ENCODE data around the gene VOPP1.

Gene VOPP1

GRCh38 chr7:55518836-55519235 lies 53.5 kb downstream of the VOPP1 start:
- TF ChIP-seq CTCF (IDR thresholded peaks at IDR 0.05; ENCODE audit: low read depth, low read length) = no peak
- H3K27me3 ChIP-seq (ENCODE audit: insufficient read depth, low read depth, severe bottlenecking) = no peaks in the 10 kb centered on the region
- H3K27ac ChIP-seq = no peak overlapping the region
- peaks cover 11% of the 10 kb centered on the region for H3K36me3 ChIP-seq
- no peak overlapping the region for H3K4me3 ChIP-seq (ENCODE audit: low read depth, low read length)
- no peak for DNase-seq
- H3K9me3 ChIP-seq (ENCODE audit: severe bottlenecking) = no peaks in the 10 kb centered on the region

GRCh38 chr7:55517936-55518689 lies 54.2 kb downstream of the VOPP1 start:
- no peak for DNase-seq
- Histone ChIP-seq H3K9me3 (ENCODE audit: severe bottlenecking) (no peaks in the 10 kb centered on the region), H3K36me3 (peaks cover 11% of the 10 kb centered on the region), H3K27ac (no peak overlapping the region), H3K27me3 (ENCODE audit: insufficient read depth, low read depth, severe bottlenecking) (no peaks in the 10 kb centered on the region), H3K4me3 (ENCODE audit: low read depth, low read length) (no peak overlapping the region)
- no peak for TF ChIP-seq CTCF (IDR thresholded peaks at IDR 0.05; ENCODE audit: low read depth, low read length)

GRCh38 chr7:55517191-55517633 lies 55.1 kb downstream of the VOPP1 start:
- TF ChIP-seq CTCF (IDR thresholded peaks at IDR 0.05; ENCODE audit: low read depth, low read length) = no peak
- Histone ChIP-seq H3K9me3 (ENCODE audit: severe bottlenecking) (no peaks in the 10 kb centered on the region), H3K36me3 (peaks cover 11% of the 10 kb centered on the region), H3K27me3 (ENCODE audit: insufficient read depth, low read depth, severe bottlenecking) (no peaks in the 10 kb centered on the region), H3K4me3 (ENCODE audit: low read depth, low read length) (no peak overlapping the region), H3K27ac (no peak overlapping the region)
- no peak for DNase-seq

GRCh38 chr7:55516409-55516808 lies 55.9 kb downstream of the VOPP1 start:
- no peak overlapping the region for H3K4me3 ChIP-seq (ENCODE audit: low read depth, low read length)
- H3K36me3 ChIP-seq = peaks cover 11% of the 10 kb centered on the region
- DNase-seq = no peak
- H3K27me3 ChIP-seq (ENCODE audit: insufficient read depth, low read depth, severe bottlenecking) = no peaks in the 10 kb centered on the region
- no peak overlapping the region for H3K27ac ChIP-seq
- no peaks in the 10 kb centered on the region for H3K9me3 ChIP-seq (ENCODE audit: severe bottlenecking)
- TF ChIP-seq CTCF (IDR thresholded peaks at IDR 0.05; ENCODE audit: low read depth, low read length) = no peak

- Histone ChIP-seq H3K27me3 (ENCODE audit: insufficient read depth, low read depth, severe bottlenecking) (no peaks in the 10 kb centered on the region), H3K36me3 (peaks cover 11% of the 10 kb centered on the region), H3K27ac (no peak overlapping the region), H3K4me3 (ENCODE audit: low read depth, low read length) (no peak overlapping the region), H3K9me3 (ENCODE audit: severe bottlenecking) (no peaks in the 10 kb centered on the region)
- no peak for TF ChIP-seq CTCF (IDR thresholded peaks at IDR 0.05; ENCODE audit: low read depth, low read length)
- DNase-seq = no peak
These were observed 56.6 kb downstream of the VOPP1 start for GRCh38 chr7:55515569-55516279.
